NCI-H526 (cell line): Measurements from ENCODE around the gene CYYR1.

Source experiments
- DNase-seq, 2 experiments: peaks; one replicate each; lab custom pipeline; 2025; lab: John Stamatoyannopoulos, UW

Gene CYYR1

GRCh38 chr21:26433386-26433785 is 139.7 kb downstream of the CYYR1 start:
- DNase-seq: no peak

DNA sequence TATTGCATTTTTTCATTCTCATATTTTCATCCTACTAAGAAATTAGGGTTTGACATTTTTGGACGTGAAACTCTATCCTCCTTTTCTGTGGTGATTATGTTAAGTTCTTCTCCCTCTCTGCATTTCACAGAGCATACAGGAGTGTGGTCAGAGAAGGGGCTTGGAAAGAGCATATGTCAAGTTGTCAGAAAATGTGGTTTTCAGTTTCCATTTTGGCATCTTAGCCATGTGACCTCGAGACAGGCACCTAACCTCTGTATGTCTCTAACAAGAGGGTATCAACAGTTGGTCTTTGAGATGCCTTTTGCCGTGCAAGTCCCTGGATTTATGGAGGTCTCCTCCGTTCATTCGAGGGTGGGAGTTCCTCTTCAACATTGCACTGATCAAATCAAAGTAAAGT is 140.7 kb downstream of the CYYR1 start:
- no peak for DNase-seq

- no peak for DNase-seq
Measured at GRCh38 chr21:26425576-26425975, 147.5 kb downstream of the CYYR1 start.

GRCh38 chr21:26423511-26423910 is 149.6 kb downstream of the CYYR1 start:
- no peak for DNase-seq

DNA sequence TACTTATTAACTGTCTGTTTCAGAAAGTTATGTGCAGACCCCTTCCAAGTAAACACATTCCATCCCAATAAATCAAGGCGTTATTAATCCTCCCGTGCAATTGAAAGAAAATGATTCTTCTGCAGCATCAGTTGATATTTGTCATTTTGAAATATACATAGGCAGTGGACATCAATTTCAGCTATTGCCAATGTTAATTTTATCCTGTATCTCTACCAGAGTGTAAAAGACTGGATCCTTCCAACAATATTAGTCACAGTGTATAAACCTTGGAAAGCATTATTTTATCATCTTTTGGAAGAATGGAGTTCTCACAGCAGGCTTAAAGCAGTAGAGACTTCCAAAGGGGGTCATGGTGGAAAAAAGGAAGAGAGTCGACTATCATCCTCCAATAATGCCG is 150.4 kb downstream of the CYYR1 start:
- no peak for DNase-seq

GRCh38 chr21:26422138-26422537 is 150.9 kb downstream of the CYYR1 start:
- no peak for DNase-seq

- DNase-seq: no peak
Measured at GRCh38 chr21:26421724-26422123, 151.4 kb downstream of the CYYR1 start.
